ENCODE results near the gene STXBP2. TPM values are rescaled to one million over a fixed set of nuclear protein-coding genes. Genes with fewer than 3 reads are reported as not detected.

Gene STXBP2
- total RNA-seq, 1 experiment from 2014 or later, result 102 TPM

GRCh38 chr19:7680606-7681339 is 43.9 kb downstream of the STXBP2 start, which contains the start of gene TRAPPC5:
TSS of gene TRAPPC5 (plus strand) at chr19:7680833. CDS start at chr19:7682254, 1,421 bp downstream.
- POLR2A ChIA-PET, result no interaction called here
- H3K27me3 ChIP-seq (ENCODE audit: control insufficient read depth, insufficient read depth, low read length), result no peaks in the 10 kb centered on the region
- intact Hi-C loops (cut with micrococcal nuclease; ENCODE audit: unreplicated experiment) (loop anchor here (5.0 kb wide), 1 partner anchor 113 kb away; no protein-coding TSS in a partner anchor), in situ Hi-C loops (cut with HindIII; ENCODE audit: low pct_unique_long_range_greater_than_20kb, low sequenced_read_pairs) (no loop called here)
- H3K4me3 ChIP-seq (ENCODE audit: low read depth in 2 of 2, low read length in 2 of 2), result peak within 1 kb of the TSS; percentile 67 to 85
- TF ChIP-seq POLR2AphosphoS5 (IDR thresholded peaks at IDR 0.05; ENCODE audit: low read depth, low read length) (no peak), SIN3A (IDR thresholded peaks at IDR 0.05; ENCODE audit: borderline replicate concordance, insufficient read depth, low read depth, low read length) (peak; percentile 66; the same call in 1 of the 2 replicates), TCF7L2 (IDR thresholded peaks at IDR 0.05; ENCODE audit: low read depth, low read length) (0 out of 2 replicates have a peak, but pooled peaks have one; percentile 3)
- TF ChIP-seq, protein P1, sequence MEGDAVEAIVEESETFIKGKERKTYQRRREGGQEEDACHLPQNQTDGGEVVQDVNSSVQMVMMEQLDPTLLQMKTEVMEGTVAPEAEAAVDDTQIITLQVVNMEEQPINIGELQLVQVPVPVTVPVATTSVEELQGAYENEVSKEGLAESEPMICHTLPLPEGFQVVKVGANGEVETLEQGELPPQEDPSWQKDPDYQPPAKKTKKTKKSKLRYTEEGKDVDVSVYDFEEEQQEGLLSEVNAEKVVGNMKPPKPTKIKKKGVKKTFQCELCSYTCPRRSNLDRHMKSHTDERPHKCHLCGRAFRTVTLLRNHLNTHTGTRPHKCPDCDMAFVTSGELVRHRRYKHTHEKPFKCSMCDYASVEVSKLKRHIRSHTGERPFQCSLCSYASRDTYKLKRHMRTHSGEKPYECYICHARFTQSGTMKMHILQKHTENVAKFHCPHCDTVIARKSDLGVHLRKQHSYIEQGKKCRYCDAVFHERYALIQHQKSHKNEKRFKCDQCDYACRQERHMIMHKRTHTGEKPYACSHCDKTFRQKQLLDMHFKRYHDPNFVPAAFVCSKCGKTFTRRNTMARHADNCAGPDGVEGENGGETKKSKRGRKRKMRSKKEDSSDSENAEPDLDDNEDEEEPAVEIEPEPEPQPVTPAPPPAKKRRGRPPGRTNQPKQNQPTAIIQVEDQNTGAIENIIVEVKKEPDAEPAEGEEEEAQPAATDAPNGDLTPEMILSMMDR (IDR thresholded peaks at IDR 0.05), result peak; percentile 97
- TF ChIP-seq, protein P2, sequence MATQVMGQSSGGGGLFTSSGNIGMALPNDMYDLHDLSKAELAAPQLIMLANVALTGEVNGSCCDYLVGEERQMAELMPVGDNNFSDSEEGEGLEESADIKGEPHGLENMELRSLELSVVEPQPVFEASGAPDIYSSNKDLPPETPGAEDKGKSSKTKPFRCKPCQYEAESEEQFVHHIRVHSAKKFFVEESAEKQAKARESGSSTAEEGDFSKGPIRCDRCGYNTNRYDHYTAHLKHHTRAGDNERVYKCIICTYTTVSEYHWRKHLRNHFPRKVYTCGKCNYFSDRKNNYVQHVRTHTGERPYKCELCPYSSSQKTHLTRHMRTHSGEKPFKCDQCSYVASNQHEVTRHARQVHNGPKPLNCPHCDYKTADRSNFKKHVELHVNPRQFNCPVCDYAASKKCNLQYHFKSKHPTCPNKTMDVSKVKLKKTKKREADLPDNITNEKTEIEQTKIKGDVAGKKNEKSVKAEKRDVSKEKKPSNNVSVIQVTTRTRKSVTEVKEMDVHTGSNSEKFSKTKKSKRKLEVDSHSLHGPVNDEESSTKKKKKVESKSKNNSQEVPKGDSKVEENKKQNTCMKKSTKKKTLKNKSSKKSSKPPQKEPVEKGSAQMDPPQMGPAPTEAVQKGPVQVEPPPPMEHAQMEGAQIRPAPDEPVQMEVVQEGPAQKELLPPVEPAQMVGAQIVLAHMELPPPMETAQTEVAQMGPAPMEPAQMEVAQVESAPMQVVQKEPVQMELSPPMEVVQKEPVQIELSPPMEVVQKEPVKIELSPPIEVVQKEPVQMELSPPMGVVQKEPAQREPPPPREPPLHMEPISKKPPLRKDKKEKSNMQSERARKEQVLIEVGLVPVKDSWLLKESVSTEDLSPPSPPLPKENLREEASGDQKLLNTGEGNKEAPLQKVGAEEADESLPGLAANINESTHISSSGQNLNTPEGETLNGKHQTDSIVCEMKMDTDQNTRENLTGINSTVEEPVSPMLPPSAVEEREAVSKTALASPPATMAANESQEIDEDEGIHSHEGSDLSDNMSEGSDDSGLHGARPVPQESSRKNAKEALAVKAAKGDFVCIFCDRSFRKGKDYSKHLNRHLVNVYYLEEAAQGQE (IDR thresholded peaks at IDR 0.05; ENCODE audit: insufficient read depth in 1 of 2, low read depth in 2 of 2, low read length in 1 of 2), result peak in 1 of 2 experiments; percentile 45; a peak in 1 of 4 replicates
- H3K36me3 ChIP-seq (ENCODE audit: control insufficient read depth, insufficient read depth, low read length), result no peaks in the 10 kb centered on the region; the same call in 1 of the 2 replicates
- ATAC-seq, result peak; percentile 85
- no peak for DNase-seq (ENCODE audit: low read depth, low spot score)
- H3K9me3 ChIP-seq (ENCODE audit: control insufficient read depth, insufficient read depth, low read depth, low read length), result no peaks in the 10 kb centered on the region
- no peaks in the 10 kb centered on the region; the same call in 1 of the 2 replicates for H3K4me1 ChIP-seq (ENCODE audit: control insufficient read depth, insufficient read depth, low read length)
- BruUV-seq (replicated peaks), result no TSS peak
- CTCF ChIA-PET, result interaction anchor here (0.6 to 0.9 kb wide), 6 partner anchors 12 to 208 kb away, joined by 3 to 12 read pairs (median 4); partner anchors contain the start of gene RETN
- H3K27ac ChIP-seq (ENCODE audit: low read length), result peak within 1 kb of the TSS; percentile 69

GRCh38 chr19:7681340-7682174 is 44.6 kb downstream of the STXBP2 start:
- TF ChIP-seq POLR2AphosphoS5 (IDR thresholded peaks at IDR 0.05; ENCODE audit: low read depth, low read length), result no peak
- TF ChIP-seq, protein P2 (IDR thresholded peaks at IDR 0.05; ENCODE audit: insufficient read depth in 1 of 2, low read depth in 2 of 2, low read length in 1 of 2), result no peak
- TF ChIP-seq, protein P1 (IDR thresholded peaks at IDR 0.05), result no peak; the same call in 1 of the 2 replicates
- no peak for TF ChIP-seq SIN3A (IDR thresholded peaks at IDR 0.05; ENCODE audit: borderline replicate concordance, insufficient read depth, low read depth, low read length)
- TF ChIP-seq TCF7L2 (IDR thresholded peaks at IDR 0.05; ENCODE audit: low read depth, low read length), result no peak
- BruUV-seq (replicated peaks), result no TSS peak
- ATAC-seq (peak; percentile 65), DNase-seq (ENCODE audit: low read depth, low spot score) (no peak)
- H3K9me3 ChIP-seq (ENCODE audit: control insufficient read depth, insufficient read depth, low read depth, low read length), result no peaks in the 10 kb centered on the region
- H3K4me1 ChIP-seq (ENCODE audit: control insufficient read depth, insufficient read depth, low read length), result no peaks in the 10 kb centered on the region; the same call in 1 of the 2 replicates
- POLR2A ChIA-PET, result no interaction called here
- CTCF ChIA-PET, result interaction anchor here (0.6 to 0.9 kb wide), 6 partner anchors 13 to 208 kb away, joined by 3 to 12 read pairs (median 4); partner anchors contain the start of gene RETN
- peak overlapping the region; percentile 69 for H3K27ac ChIP-seq (ENCODE audit: low read length)
- H3K27me3 ChIP-seq (ENCODE audit: control insufficient read depth, insufficient read depth, low read length), result no peaks in the 10 kb centered on the region
- intact Hi-C loops (cut with micrococcal nuclease; ENCODE audit: unreplicated experiment), result loop anchor here (5.0 kb wide), 1 partner anchor 114 kb away; no protein-coding TSS in a partner anchor
- peak overlapping the region; percentile 67 to 85 for H3K4me3 ChIP-seq (ENCODE audit: low read depth in 2 of 2, low read length in 2 of 2)
- in situ Hi-C loops (cut with HindIII; ENCODE audit: low pct_unique_long_range_greater_than_20kb, low sequenced_read_pairs), result no loop called here
- H3K36me3 ChIP-seq (ENCODE audit: control insufficient read depth, insufficient read depth, low read length), result no peaks in the 10 kb centered on the region; the same call in 1 of the 2 replicates
